ENCODE data around the gene AGPS. TPM values are rescaled to one million over a fixed set of nuclear protein-coding genes. Genes with fewer than 3 reads are reported as not detected.

AGPS gene
- total RNA-seq, 4 donors from 2014 or later = 21.4 to 50.9 (median 34.3) TPM

DNA sequence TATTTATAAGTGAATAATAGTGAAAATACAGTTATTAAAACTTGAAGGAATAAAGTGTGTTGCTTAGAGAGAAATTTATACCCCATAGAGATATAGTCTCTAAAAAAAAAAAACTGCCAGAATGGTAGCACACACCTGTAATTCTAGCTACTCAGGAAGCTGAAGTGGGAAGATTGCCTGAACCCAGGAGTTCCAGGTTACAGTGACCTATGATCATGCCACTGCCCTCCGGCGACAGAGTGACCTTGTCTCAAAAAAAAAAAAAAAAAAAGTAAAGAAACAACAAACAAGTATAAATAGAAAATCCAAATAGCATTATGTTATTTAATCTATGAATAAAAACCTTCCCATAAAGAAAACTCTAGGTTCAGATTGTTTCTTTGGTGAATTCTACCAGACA is 7.4 kb upstream of the AGPS start:
- TF ChIP-seq EP300 (IDR thresholded peaks at IDR 0.05) (no peak), POLR2A (IDR thresholded peaks at IDR 0.05) (no peak), POLR2AphosphoS5 (IDR thresholded peaks at IDR 0.05) (no peak)
- TF ChIP-seq, protein P1, sequence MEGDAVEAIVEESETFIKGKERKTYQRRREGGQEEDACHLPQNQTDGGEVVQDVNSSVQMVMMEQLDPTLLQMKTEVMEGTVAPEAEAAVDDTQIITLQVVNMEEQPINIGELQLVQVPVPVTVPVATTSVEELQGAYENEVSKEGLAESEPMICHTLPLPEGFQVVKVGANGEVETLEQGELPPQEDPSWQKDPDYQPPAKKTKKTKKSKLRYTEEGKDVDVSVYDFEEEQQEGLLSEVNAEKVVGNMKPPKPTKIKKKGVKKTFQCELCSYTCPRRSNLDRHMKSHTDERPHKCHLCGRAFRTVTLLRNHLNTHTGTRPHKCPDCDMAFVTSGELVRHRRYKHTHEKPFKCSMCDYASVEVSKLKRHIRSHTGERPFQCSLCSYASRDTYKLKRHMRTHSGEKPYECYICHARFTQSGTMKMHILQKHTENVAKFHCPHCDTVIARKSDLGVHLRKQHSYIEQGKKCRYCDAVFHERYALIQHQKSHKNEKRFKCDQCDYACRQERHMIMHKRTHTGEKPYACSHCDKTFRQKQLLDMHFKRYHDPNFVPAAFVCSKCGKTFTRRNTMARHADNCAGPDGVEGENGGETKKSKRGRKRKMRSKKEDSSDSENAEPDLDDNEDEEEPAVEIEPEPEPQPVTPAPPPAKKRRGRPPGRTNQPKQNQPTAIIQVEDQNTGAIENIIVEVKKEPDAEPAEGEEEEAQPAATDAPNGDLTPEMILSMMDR (IDR thresholded peaks at IDR 0.05) = no peak
- no peak overlapping the region for H3K27ac ChIP-seq
- WGBS, 2 donors (ENCODE audit: low coverage in 1 of 2) = 80 to 88% methylated on average over 2 of the region's 2 CpGs
- H3K9me3 ChIP-seq = no peaks in the 10 kb centered on the region
- peaks cover 0 to 6% of the 10 kb centered on the region in 2 donors for H3K36me3 ChIP-seq
- no peak for ATAC-seq
- H3K4me1 ChIP-seq = no peaks in the 10 kb centered on the region
- H3K27me3 ChIP-seq = no peaks in the 10 kb centered on the region
- H3K4me3 ChIP-seq = no peak overlapping the region

DNA sequence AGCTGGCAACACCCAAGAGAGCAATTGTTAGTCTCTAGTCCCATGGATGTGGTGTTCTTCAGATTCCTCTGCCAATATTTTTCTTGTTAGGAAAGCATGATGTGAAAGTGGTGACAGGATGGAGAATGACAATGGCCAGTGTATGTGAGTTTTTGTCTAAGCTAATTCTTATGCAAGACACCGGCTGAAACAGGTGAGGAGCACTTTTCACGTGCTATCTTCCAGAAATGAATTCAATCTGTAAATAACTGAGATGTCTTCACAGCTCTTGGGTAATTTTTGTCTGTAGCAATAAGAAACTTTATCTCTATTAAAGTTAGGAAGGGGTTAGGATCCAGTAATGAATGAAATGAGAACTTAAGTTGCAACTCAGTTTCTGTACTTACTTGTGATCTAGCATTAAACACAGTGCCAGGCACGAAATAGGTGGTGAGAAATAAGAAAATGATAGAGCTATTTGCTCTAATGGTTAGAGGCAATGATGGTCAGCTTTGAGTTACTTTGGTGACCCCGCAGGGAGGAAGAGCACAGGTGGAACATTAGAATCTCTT is 676 bp upstream of the AGPS start:
- WGBS, 2 donors (ENCODE audit: low coverage in 1 of 2) = 58 to 82% methylated on average over 3 to 4 of the region's 4 CpGs

DNA sequence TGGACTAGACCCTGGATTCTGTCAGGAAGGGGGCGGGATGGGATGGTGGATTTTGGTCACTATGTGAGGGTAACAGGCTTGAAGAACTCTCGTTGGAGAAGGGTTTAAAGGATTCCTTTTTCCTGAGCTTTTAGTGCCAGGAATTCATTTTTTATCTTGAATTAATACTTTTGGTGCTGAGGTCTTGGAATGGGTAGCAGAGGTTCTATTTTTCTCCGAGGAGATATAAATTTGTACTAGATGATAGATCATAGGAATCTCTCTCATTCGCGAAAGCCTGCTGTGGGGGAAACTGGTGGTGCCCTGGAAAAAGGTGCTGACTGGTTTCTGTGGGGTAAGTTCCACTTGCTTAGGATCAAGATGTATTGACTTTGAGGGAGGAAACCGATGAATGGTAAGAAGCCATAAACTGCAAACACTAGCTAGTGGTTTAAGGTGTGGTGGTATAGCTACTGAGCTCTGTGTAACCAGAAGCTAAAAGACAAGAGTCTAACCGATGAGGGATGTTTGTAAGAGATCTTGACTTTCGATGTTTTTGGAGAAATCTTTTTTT is 706 bp downstream of the AGPS start:
- no peaks in the 10 kb centered on the region for H3K9me3 ChIP-seq
- H3K4me3 ChIP-seq = peak overlapping the region; percentile 56 to 72
- no peaks in the 10 kb centered on the region for H3K27me3 ChIP-seq
- 3 to 17% methylated on average over 5 to 8 of the region's 8 CpGs for whole genome bisulfite sequencing, 2 donors (ENCODE audit: low coverage in 1 of 2)
- ATAC-seq = no peak
- peaks cover 0 to 60% (median 0%) of the 10 kb centered on the region in 3 donors for H3K4me1 ChIP-seq
- no peaks in the 10 kb centered on the region for H3K36me3 ChIP-seq
- TF ChIP-seq POLR2AphosphoS5 (IDR thresholded peaks at IDR 0.05) (no peak), POLR2A (IDR thresholded peaks at IDR 0.05) (no peak), EP300 (IDR thresholded peaks at IDR 0.05) (no peak)
- TF ChIP-seq, protein P1 (IDR thresholded peaks at IDR 0.05) = no peak
- H3K27ac ChIP-seq = peak overlapping the region; percentile 4 to 88 (median 81)

More for the DNA sequence above, 676 bp upstream of the AGPS start:
- H3K36me3 ChIP-seq = no peaks in the 10 kb centered on the region
- peak overlapping the region in 3 of 4 donors; percentile 77 to 88 (median 85) for H3K27ac ChIP-seq
- H3K4me3 ChIP-seq = peak overlapping the region; percentile 56 to 72
- H3K4me1 ChIP-seq = peaks cover 0 to 46% (median 0%) of the 10 kb centered on the region in 3 donors
- H3K9me3 ChIP-seq = no peaks in the 10 kb centered on the region
- no peak for ATAC-seq
- H3K27me3 ChIP-seq = no peaks in the 10 kb centered on the region
- TF ChIP-seq, protein P1 (IDR thresholded peaks at IDR 0.05) = no peak
- TF ChIP-seq POLR2A (IDR thresholded peaks at IDR 0.05) (no peak), POLR2AphosphoS5 (IDR thresholded peaks at IDR 0.05) (no peak), EP300 (IDR thresholded peaks at IDR 0.05) (no peak)

DNA sequence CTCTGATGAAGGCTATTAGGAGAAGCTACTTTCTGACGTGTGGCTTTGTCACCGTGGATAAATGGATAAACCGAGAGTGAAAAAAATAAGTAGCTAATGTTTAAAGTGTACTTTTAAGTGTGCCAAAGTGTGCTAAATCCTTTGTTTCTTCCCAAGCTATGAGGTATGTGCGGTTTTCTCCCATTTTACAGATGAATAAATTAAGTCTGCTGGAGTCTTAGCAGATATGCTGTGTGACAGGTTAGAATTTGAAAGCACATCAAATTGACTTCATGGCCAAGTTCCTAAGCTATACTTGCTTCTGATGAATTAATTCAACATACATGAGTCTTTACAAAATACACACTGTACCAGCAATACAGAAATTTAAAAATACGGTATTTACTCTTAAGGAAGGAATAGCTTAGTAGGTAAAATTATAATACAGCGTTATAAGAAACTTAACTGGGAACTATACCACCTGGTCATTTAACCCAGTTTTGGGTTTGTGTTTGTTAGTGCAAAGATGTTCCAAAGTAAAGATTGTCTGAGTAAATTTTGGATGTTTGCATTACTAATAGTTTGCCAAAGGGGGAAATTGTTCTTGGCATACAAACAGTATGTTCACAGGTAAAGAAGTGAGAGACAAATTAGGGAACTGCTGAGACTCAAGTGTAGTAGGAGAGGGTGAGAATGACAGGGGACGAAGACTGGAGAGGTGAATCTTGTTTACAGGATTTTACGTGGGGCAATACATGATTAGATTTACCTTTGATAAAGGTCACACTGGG is 1.4 kb downstream of the AGPS start:
- no peak for ATAC-seq
- TF ChIP-seq POLR2A (IDR thresholded peaks at IDR 0.05) (no peak), POLR2AphosphoS5 (IDR thresholded peaks at IDR 0.05) (no peak), EP300 (IDR thresholded peaks at IDR 0.05) (no peak)
- TF ChIP-seq, protein P1 (IDR thresholded peaks at IDR 0.05) = no peak
- Histone ChIP-seq H3K4me1 (peaks cover 0 to 66% (median 0%) of the 10 kb centered on the region in 3 donors), H3K9me3 (no peaks in the 10 kb centered on the region), H3K27ac (peak overlapping the region in 1 of 4 donors; percentile 13), H3K36me3 (no peaks in the 10 kb centered on the region), H3K27me3 (no peaks in the 10 kb centered on the region), H3K4me3 (peak overlapping the region; percentile 56 to 72)
- 78 to 82% methylated on average over 7 to 8 of the region's 8 CpGs for WGBS, 2 donors (ENCODE audit: low coverage in 1 of 2)

Measured in gastroesophageal sphincter (tissue), 4 donors.